ENCODE data around the gene GARIN5B.

DNA sequence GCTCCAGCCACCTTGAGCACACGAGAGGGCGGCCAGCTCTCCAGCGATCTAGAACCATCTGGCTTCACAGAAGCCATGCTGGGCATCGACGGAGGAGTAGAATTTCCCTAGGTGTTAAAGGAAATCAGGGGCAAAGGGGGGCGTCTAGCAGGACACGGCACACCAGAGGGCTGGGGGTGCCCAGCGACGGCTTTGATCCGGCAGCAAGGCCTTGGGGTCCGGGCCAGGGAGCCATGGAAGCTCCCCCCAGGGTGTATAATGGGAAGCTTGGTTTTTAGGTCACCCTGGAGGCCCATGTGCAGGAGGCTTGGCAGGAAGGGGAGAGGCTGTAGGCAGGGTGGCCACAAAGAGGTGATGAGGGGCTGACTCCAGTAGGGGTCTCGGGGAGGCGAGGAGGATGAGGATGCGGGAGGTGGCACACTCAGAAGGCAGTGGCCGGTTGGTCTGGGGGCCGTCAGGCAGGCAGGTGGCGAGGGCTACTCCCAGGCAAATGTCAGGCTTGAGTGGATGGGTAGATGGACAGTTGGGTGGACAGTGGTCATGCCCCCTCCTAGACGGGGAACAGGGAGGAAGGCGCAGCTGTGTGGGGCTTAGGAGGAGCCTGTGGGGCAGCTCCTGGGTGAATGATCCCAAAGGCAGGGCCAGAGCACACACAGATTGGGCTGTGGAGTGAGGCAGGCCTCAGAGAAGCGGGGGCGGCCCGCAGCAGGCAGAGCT, 17.8 kb downstream of the GARIN5B start:
- no peak for TF ChIP-seq ZC3H13 (CRISPR knock-in tag; IDR thresholded peaks at IDR 0.05)
- TF ChIP-seq, protein P1, sequence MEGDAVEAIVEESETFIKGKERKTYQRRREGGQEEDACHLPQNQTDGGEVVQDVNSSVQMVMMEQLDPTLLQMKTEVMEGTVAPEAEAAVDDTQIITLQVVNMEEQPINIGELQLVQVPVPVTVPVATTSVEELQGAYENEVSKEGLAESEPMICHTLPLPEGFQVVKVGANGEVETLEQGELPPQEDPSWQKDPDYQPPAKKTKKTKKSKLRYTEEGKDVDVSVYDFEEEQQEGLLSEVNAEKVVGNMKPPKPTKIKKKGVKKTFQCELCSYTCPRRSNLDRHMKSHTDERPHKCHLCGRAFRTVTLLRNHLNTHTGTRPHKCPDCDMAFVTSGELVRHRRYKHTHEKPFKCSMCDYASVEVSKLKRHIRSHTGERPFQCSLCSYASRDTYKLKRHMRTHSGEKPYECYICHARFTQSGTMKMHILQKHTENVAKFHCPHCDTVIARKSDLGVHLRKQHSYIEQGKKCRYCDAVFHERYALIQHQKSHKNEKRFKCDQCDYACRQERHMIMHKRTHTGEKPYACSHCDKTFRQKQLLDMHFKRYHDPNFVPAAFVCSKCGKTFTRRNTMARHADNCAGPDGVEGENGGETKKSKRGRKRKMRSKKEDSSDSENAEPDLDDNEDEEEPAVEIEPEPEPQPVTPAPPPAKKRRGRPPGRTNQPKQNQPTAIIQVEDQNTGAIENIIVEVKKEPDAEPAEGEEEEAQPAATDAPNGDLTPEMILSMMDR (CRISPR knock-in tag; IDR thresholded peaks at IDR 0.05): no peak
